ENCODE measurements around the gene DYRK1A. TPM values are rescaled to one million over a fixed set of nuclear protein-coding genes. Genes with fewer than 3 reads are reported as not detected.

Gene DYRK1A
- total RNA-seq, 1 experiment from 2014 or later: 38.8 TPM

DNA sequence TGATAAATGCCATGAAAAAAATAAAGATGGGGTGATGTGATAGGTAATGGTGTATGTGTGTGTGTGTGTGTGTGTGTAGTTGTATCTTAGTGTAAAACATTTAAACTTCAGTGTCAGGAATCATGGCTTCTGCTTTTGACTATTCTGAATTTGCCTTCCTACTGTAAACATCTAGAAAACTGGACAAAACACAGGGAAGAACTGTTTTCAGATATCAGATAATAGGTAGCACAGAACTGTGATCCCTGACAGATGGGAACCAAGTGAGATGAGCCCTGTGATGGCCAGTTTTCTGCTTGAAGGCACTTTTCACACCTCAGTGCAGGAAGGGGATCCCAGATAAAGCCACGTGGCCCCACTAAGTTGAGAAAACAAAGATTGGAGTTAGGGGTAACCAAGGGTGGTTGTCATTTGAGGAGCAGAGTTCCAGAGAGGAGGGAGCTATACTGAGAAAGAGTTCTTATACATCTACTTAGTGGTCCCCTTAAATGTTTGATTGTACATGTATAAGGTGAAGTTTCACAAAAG is 17.3 kb downstream of the DYRK1A start:
- DNase-seq (ENCODE audit: extremely low read depth, low read depth): no peak

DNA sequence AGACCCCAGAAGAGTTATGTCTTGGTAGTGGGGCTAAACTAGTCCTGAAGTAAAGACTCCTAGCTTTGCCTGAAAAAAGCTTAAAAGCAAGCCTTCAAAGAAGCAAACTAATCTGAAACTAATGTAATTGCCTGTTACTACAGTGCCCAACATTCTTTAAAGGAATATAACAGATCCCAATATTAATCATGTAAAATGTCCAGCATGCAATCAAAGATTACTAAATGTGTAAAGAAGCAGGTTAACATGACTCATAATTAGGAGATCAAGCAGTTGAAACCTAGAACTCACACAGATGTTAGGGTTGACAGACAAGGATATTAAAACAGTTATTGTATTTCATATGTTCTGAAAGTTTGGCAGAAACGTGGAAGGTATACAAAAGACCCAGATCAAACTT is 17.8 kb downstream of the DYRK1A start:
- no peak for DNase-seq (ENCODE audit: extremely low read depth, low read depth)

DNA sequence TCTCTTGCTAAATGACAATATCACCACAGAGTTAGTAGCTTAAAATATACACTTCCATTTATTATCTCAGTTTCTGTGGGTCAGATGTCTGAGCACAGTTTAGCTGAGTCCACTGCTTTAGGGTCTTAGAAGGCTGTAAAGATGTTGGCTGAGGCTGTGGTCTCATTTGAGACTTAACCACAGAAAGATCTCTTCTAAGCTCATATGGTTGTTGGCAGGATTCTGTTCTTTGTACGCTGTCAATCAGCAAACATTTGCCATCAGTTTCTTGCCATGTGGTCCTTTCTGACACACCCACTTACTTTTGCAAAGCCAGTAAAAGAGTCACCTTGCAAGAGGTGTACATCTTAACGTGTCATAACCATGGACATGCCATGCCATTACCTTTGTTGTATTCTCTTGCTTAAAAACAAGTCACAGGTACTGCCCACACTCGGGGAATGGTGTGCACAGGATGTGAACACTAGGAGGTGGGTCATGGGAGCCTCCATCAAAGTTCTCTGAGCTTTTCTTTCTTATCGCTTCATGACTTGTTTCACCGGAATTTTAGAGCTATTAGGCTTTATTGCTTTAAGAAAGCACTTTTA is 18.7 kb downstream of the DYRK1A start:
- DNase-seq (ENCODE audit: extremely low read depth, low read depth): no peak

DNA sequence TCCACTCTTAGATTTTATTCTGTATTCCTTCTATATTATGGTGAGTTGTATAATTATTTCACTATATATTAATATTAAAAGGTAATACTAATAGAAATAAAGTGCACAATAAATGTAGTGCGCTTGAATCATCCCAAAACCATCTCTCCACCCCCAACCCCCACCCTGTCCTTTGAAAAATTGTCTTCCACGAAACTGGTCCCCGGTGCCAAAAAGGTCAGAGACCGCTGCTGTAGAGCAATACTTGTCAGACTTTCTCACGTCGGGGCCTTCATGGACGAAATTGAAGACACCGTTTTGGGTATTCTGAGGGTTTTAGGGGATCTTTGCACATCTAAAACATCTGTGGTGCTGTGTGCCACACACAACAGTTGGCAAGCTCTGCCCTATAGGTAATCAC is 19.6 kb downstream of the DYRK1A start:
- DNase-seq (ENCODE audit: extremely low read depth, low read depth): no peak

DNA sequence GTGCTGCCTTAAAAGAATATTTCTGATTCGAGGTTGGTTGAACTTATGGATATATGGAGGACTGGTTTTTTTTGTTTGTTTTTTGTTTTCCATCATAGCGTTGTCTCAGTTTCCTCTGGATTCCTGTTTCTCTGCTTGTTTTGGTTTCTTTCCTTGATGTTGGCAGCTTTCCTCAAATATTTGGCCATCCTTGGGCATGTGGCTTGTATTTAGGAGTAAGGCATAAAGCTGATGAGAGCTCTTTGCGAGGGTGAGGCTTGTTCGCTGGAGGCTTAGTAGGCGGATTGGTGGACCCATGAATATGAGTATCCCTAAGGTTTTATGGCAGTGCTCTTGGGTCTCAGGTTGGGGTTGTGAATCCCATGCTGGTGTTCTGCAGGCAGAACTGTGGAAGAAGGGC is 22.9 kb downstream of the DYRK1A start:
- DNase-seq (ENCODE audit: extremely low read depth, low read depth): no peak

DNA sequence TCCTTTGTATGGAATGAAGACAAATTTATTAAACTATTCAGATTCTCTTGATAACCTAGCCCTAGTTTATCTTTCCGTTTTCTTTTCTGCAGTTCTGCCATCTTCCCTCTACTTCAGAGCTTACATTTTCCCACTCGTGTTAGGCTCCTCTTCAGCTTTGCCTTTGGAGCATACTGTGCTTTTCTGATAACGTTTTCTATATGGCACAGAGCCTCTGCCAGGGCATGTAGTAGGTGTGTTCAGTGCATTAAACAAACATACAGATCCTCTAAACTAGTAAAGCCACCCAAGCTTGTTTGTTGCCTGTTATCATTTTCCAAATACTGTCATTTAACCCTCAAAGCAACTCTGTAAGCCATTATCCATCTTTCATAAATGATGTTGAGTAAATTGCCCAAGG is 25.1 kb downstream of the DYRK1A start:
- no peak for DNase-seq (ENCODE audit: extremely low read depth, low read depth)

DNA sequence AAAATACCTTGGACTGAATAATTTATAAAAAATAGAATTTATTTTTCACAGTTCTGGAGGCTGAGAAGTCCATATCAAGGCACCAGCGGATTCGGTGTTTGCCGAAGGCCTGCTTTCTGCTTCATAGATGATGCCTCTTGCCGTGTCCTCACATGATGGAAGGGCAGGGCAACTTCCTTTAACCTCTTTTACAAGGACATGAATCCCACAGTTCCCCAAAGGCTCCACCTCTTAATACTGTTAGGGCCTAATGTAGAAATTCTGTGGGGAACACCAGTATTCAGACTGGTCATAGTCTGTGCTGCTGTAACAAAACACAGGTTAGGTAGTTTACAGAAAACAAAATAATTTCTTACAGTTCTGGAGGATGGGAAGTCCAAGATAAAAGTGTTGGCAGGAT is 25.9 kb downstream of the DYRK1A start:
- DNase-seq (ENCODE audit: extremely low read depth, low read depth): no peak

DNA sequence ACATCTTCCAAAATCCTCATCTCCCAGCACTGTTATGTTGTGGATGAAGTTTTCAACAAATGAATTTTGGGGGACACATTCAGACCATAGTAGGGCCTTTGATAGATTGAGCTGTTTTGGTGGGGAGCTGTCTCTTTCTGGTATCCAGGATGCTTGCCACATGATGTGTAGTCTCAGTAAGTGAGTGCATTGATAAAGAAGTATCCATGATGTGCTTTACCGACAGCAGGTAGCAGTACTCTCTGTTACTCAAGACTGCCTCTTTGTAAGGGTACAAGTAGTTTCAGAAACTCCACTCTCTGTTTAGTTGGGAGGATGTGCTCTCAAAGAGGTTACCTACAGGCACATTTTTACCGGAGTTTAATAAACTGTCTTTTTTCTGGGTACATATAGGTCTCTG is 26.5 kb downstream of the DYRK1A start:
- no peak for DNase-seq (ENCODE audit: extremely low read depth, low read depth)

DNA sequence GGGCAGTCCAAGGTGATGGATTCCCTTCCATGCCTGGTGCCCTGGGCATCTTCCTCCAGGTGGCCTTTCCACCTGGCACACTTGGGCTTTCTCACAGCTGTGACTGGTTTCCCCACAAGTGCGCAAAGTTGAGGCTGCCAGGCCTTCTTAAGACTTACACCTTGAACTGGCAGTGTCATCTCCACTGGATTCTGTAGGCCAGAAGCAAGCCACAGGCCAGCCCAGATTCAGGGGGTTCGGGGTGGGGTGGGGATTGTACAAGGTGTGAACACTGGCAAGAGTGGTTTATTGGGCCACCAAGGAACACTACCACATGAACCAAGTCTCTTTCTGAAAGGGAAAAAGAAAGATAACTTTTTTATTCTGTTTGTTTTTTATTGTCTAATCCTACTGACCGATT is 27.2 kb downstream of the DYRK1A start:
- no peak for DNase-seq (ENCODE audit: extremely low read depth, low read depth)

DNA sequence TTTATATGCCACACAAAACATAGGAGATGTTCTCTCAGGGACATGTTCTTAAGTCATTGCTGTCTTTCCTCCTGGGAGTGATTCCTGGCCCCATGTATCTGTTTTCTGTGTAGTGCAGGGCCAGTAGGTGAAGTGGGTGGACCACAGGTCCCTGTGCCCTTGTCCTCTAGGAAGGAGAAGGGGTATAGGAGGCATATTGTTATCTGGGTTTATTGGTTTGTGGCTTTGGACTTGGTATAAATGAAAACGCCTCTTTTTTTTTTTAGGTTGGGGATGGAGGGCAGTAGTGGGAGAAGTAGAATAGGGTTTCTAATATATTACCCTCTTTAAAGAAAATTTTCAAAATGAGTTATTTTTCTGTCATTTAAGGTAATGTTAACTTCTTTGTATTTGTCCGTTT is 29.4 kb downstream of the DYRK1A start:
- DNase-seq (ENCODE audit: extremely low read depth, low read depth): no peak

DNA sequence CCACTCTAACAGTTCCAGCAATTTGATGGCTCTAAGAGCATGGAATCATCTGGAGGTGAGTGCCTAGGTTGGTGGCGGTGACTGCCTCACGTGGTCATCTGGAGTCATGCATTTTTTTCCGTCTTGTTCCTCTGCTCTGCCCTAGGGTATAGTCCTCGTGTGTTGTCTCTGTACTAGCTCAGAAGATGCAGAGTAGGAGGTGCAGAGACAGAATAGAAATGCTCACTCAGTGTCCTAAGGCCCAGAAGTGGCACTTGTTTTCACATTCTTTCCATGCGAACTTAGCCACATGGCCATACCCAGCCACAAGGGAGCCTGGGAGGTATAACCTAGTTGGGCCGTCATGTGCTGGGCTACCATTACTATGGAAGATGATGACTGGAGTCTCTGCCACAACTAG is 30.3 kb downstream of the DYRK1A start:
- no peak for DNase-seq (ENCODE audit: extremely low read depth, low read depth)

DNA sequence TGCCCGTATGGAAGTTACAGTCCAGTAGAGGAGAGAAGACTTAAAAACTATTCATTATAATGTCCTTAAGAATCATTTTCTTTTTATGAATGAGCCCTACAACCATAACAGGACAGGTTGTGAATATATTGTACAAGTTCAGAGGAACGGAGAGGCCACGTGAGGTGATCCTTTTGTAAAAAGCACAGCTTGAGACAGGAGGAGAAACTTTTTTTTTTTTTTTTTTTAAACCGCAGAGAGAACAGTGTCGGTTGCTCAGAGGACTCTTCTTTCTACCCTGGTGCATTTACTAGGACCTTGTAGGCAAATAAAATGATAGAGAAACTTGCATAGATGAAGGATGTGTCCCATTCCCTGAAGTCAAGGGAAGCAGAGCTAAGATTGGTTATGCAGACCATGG is 32.1 kb downstream of the DYRK1A start:
- no peak for DNase-seq (ENCODE audit: extremely low read depth, low read depth)

DNA sequence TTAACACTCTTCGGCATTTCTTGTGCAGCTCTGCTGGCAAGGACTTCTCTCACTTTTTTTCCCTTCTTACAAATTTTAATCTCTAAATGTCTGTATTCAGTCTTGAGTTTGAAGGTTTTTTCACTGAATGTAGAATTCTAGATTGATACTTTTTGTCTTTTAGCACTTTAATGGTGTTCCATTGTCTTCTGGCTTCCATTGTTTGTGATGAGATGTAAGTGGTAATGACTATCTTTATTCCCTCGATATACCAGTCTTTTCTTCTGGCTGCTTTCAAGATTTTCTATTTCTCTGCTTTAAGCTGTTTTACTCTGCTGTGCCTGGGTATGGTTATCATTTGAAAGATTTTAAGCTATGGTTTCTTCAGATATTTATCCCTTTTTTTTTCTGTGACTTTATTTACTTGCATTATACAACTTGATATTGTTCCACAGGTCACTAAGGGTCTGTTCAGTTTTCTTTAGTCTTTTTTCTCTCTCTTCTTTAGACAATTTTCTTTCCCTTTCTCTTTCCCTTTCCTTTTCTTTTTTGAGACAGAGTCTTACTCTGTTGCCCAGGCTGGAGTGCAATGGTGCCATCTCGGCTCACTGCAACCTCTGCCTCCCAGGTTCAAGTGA is 35.8 kb downstream of the DYRK1A start:
- DNase-seq (ENCODE audit: extremely low read depth, low read depth): no peak

DNA sequence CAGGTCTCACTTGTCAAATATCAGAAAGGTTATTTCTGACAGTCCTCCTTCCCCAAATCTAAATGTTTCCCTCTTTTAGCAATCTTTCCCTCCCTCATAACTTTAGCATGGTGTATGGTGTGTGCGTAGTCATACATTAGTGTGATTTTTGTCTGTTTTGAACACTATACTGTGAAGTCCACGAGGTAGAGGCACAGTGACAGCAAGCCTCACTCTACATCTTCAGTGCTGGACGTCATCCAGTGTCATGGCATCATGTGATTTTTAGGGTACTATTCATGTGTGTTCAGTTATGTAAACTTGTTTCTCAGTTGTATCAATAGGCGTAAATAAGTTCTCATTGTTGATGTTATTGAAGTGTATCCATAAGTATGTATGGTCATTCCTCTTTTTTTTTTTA is 39.1 kb downstream of the DYRK1A start:
- no peak for DNase-seq (ENCODE audit: extremely low read depth, low read depth)

DNA sequence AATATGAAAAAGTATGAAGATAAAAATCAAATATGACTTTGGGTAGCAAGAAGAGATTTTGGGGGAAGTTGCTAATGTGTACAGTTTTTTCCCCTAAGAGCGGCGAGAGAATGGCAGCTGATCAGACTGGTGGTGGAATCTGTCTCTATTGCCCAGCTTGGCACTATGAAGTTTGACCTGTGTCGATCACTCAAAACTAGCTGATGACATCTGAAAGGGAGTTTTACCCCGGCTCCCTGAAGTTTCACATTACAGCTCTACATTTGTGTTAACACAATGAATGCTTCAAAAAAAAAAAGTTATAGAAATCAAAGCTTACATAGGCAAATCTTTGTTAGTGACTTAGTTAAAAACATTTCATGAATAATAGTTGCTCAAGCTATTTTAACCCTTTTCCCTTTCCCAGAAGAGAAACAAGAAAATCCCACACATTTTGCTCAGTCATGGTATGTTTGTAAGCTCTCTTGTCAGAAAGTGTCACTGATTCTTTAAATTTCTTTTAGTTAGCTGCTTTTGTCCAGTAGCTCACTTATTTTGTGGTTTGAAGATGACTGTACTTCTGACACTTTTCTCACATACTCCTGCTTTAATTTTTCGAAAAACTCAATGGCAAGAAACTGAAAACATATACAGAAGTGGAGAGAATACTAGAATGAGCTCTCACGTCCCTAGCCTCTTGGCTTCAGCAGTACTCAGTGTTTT is 41.3 kb downstream of the DYRK1A start:
- peak; percentile 22 for DNase-seq (ENCODE audit: extremely low read depth, low read depth)

DNA sequence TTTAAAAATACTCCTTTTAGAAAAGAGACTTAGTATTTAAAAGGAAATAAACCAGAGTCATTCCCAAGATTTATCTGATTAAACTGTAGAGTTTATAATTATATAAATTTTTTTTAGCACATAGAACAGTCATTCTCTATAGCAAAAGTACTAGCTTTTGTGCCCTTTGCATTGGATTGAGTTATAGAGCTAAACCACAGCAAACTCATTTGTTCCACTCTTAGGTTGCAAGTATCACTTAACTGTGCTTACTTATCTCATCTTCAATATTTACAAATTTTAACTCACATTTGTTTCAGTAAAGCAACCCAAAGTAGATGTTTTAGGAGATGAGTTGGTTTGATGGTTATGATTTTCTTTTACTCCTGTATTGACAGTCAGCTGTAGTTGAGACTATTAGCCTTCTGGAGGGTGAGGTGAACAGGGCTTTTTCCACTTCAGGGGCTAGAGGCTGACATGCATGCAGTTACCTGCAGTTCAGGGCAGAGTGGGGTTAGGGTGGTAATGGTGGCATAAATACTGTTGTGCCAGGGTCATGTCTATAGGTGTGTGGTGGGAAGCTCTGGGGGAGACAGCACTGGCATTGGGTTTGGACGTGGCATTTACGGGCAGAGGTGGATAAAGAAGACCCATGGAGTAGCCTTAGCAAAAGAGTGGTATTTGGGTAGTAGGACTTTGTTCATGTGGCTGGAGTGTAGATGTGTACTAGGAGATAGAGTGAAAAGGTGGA is 42.1 kb downstream of the DYRK1A start:
- no peak for DNase-seq (ENCODE audit: extremely low read depth, low read depth)

DNA sequence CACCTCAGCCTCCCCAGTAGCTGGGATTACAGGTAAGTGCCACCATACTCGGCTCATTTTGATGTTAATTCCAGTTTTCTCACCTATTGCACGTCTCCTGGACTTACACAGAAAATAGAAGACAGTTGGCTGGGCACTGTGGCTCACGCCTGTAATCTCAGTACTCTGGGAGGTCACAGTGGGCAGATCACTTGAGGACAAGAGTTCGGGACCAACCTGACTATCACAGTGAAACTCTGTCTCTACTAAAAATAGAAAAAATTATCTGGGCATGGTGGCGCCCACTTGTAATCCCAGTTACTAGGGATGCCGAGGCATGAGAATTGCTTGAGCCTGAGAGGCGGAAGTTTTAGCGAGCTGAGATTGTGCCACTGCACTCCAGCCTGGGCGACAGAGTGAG is 44.1 kb downstream of the DYRK1A start:
- no peak for DNase-seq (ENCODE audit: extremely low read depth, low read depth)

DNA sequence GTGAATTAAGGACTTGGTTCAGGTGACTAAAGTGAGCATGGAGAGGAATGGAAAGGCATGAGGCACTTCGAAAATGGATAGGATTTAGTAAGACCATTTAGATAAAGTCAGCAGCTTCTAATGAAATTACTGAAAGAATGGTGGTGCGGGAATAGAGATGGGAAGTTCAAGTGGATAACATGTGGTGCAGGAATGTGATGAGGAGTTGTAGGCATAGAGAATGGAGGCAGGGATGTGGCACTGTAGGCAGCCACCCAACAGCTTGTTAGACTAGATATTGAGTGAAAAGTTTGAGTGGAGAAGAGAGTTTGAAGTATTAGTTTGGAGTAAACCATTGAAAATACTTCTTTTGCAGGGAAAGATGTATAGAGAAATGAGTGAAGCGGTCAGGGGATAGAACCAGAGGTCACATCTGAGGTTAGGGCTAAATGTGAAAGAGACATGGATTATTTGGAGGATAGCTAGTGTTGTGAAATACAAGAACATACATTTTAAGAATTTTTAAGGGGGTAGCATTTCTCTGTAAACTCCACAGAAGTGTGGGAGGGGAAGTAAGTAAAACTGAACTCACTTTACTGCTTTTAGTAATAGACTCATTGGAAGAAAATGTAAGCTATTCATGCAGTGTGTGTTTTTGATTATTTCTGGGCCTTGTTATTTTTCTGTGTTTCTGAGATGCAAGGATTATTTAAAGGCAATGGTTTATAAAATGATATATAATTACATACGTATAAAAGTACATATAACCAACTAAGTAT is 46.2 kb downstream of the DYRK1A start:
- DNase-seq (ENCODE audit: extremely low read depth, low read depth): no peak

DNA sequence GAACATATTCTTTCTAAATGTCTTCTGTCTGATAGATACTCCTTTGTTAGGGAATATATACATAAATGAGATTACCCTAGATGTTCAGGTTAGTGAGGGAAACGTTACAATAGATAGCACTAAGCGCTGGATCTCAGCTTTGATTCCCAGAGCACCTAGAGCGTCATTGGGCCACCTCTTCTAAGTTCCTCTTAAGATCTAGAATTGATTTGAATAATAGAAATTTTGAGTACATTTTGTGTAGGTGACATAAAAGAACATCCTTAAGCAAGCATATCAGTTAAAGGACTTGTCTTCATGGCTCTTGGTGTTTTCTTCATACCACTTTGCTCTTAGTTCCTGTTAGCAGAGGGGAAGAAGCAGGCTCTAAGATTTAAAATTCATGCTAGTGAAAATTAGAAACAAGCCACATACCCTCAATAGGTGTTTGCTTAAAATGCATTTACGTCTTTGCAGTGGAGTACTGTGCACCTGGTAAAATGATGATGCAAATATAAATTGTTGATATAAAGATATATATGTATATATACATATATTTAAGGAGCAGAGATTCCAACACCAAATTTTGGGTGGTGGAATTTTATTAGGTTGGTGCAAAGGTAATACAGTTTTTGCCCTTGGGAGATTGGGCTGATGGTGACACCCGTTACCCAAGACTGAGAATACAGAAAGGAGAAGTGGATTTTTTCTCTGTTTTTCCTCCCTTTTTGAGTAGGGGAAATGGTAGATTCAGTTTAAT is 47.1 kb downstream of the DYRK1A start:
- no peak for DNase-seq (ENCODE audit: extremely low read depth, low read depth)

Data from NCI-H460 (cell line).